Hepatic stellate cell (primary cell): ENCODE data around the gene LRRC36.

Source experiments
- DNase-seq: peaks from one replicate; pipeline ENCODE4 v3.0.0; 2011; ENCODE audit warnings: low spot score

Gene LRRC36

DNA sequence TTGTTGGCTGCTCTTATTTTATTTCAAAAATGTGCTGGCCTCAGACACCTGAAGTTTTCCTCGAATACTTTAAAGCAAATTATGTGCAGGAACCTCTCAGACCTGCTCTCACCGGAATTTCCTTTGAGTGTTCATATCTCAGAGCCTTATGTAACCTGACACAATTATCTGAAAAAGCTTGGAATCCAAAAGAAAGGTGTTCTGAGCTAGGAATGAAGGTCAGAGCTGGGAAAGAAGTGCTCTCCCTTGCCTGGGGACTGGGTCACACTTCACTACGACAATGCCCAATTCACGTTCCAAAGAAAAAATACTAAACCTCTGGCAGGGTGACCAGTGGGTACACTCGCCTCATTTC, 97.6 kb downstream of the LRRC36 start:
- DNase-seq = no peak

DNA sequence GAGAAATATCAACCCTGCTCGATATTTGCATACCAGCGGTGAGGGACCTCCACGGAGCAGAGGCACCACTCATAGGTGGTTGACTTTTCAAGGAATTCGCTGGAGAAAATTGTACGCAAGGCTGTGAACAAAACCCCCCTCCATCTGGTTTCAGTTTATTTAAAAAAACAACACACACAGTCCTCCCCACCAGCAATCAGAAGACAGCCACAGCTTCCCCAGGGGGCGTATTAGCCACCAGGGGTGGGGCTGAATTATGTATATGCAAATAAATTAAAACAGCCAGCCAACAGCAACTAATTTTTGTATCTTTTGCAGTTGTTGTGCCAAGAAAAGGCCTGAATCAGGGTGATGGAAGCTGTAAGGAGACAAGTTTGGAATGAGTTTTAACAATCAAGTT, 98.4 kb downstream of the LRRC36 start:
- DNase-seq = no peak

DNA sequence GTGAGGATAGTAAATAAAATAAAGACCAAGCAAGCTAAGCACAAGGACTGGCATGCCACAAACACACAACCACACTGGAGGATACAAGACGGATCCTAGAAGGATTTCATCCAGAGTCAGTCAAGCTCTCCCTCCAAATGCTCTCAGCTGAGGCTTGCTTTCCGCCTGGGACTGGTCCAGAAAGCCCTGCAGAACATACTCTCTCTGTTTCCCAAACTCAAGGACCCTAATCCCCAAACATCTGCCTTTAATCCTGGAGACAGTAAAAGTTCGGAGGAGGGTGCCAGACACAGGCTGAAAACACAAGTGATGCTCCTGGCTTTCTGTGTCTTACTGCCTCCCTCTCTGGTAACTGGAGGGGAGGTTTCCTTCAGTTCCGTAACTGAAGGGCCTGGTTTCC, 99.0 kb downstream of the LRRC36 start:
- DNase-seq = no peak

DNA sequence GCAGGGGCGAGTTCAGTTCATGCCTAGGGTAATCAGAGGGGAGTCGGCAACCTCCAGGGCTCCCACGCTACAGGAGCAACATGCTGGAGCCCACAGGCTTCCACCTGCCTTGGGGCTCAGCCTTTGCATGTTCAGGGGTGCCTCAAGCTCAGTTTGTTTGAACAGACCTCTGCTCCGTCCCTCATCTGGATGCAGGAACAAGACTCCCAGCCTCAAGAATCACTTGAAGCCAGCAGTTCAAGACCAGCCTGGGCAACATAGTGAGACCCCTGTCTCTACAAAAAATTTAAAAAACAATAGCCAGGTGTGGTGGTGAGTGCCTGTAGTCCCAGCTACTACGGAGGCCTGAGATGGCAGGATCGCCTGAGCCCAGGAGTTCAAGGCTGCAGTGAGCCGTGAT, 99.4 kb downstream of the LRRC36 start:
- no peak for DNase-seq

DNA sequence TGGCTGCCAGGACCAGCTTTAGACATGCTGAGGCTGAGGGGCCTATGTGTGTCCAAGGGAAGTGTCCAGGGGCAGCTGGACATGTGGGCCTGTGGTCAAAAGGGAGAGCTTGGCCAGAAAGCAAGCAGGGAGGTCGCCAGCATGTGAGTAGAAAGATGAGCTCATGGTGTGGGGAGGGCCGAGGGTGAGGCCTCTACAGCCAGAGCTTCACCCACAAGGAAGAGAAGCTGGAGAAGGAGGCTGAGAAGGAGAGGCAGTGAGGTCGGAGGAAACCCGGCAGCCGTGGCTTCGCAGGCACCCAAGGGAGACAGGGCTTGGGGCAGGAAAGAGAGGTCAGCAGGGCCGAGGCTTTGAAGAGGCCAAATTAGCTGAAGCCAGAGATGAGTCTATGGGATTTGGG, 100.3 kb downstream of the LRRC36 start:
- DNase-seq = no peak

DNA sequence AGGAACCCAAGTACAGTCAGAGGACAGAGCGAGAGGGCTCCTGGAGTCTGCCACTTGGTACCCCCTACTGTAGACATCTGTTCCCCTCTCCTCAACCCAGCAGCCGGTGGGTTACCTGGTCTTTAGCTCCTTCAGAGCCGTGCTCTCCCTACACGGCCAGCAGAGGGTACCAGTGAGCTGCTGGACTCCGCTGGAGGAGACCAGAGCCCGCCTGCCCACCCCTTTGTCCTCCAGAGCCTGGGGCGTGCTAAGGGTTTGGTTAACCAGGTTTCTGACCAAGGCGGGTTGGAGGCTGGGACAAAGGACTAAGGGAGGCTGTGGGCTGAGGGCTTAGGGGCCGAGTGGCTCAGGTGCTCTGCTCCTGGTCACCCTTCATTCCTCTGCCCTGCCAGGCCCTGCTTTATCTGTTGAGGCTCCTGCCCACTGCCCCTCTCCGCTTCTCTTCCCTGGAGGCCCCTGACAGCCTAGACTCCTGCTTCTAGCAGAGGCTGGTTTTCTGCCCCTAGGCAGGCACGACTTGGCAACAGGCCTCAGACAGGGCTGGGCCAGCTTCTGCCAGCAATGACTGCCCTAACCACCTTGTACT, 101.6 kb downstream of the LRRC36 start:
- peak; percentile 81 for DNase-seq

DNA sequence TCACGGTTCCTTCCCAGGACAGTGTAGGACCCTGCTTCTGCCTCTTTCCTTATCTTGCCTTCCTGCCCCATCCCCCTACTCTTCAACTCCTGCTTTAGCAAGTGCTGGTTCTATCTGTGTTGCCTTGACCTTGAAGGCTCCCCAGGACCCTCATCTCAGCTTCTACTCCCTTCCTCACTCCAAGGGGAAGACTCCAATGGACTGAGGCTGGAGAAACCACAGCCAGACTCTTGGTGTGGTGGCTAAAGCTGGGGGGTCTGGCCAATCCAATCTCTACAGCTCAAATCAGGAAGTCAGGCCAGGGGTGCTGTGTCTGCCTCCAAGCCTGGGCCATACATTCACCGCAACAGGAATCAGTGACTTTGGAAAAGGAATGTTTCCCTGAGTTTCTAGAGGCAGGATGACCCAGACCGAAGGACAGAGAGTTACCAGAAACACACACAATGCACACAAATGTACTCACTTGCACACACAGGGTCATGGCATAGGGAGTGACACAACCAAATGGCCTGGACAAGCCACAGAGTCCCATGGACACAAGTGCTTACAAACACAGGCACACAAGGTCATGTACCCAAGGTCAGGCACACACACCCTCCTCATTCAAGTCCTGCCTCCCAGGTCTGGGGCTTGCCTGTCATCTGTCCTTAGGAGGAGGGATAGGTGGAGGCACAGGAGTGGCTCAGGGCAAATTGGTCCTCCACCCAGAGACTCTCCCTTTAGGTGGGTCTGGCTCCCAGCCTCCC, 102.6 kb downstream of the LRRC36 start:
- DNase-seq = no peak

DNA sequence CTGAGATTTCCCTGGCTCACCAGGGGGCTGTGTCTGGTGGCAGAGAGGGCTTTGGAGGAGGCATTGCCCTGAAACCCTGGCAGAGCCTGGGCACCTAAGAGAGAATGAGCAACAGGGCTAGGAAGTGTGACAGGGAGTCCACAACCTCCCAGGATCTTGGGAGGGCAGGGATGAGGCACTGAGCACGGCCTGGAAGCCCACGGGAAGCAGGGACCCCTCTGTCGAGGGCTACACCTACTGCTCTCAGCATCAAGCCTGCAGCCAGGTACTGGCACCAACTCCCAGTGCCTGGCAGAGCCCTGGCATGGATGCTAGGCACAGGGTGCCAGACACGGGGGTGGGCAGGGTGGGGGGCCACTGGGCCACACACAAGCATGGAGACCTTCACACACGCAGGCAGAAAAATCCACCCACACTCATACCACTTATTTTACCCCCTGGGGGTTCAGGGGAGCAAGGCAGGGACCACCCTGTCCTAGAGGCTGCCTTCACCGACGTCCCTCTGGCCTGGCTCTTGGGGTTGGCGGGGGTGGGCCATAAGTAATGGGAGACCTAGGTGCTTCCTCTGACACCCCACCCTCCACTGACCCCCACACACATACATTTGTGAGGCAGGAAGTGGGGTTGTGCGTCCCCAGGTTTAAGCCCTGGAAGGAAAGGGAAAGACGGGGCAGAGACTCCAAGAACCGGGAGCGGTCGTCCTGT, 103.3 kb downstream of the LRRC36 start:
- no peak for DNase-seq

DNA sequence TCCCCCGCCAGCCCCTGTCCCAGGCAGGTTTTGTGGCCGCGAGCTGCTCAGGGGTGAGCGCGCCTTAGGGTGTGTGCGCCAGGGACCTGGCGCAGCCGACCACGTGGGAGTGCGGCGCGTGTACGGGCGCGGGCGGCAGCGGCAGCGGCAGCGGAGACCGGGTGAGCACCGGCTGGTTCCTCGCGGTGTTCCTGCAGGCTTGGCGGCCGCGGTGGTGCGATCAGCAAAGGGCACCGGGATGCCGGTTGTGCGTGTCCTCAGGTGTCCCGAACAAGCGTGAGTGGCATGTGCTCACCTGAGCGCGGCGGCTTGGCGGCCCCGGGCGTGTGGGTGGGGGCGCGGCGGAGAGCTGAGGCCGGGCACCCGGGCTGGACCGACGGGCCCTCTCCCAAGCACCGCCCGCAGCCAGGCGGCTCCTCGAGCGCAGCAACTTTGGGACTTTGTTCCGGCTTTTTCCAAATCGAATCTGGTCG, 103.9 kb downstream of the LRRC36 start:
- peak; percentile 39 for DNase-seq

DNA sequence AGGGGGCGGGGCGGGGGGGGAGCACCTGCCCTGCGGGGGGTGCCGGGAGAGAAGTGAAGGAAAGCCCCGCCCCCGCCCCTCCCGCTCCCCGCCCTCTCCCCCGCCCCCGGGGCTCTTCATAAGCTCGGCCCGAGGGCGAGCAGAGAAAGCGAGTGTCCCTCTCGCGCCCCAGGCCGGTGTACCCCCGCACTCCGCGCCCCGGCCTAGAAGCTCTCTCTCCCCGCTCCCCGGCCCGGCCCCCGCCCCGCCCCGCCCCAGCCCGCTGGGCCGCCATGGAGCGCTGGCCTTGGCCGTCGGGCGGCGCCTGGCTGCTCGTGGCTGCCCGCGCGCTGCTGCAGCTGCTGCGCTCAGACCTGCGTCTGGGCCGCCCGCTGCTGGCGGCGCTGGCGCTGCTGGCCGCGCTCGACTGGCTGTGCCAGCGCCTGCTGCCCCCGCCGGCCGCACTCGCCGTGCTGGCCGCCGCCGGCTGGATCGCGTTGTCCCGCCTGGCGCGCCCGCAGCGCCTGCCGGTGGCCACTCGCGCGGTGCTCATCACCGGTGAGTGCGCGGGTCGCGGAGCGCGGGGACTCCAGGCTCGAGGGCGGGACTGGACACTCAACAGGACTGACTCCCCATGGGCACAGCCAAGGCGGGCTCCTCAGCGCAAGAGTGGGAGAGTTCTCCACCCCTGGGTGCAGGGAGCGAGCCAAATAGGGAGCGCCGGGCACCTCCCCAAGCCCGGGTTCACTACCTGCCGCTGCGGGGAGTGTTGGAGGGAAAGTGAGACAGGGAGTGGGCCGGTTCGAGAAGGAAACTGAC, 104.6 kb downstream of the LRRC36 start, which contains the start of gene HSD11B2:
Gene HSD11B2, plus strand, starts transcription at position 145 of the 798 bp plus-strand sequence. Its CDS starts 128 bp downstream, at position 273.
- peak; percentile 72 for DNase-seq

DNA sequence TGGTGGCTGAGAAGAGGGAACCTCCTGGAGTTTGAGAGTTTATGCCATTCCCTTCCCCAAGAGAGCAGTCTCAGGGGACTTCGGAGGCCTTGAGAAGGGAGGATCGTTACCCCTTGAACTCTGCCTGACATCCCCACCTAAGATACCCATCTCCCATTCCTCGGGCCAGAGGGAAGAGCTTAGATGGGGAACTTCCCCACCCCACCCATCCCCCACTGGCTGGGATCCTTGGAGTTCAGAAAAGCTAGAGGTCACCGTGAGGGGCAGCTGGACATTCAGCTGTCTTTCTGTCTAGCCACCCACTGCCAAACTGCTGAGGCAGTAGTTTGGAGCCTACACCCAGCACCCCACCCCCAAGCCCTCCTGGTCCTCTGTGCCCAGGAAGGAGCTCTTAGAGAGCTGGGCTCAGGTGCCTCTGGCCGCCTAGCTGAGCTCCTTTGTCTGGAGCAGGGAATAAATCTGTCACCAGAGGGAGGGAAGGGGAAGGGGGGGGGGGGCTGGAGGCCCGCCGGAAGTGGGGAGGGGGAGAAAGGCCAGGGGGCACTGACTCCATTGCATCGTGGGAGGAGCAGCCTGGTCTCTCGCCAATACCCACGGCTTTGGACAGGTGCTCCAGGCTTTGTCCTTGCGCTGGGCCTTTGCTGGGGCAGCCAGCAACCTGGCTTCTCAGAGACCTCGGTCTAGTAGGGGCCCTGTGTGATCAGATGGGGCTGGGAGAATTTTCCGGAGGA, 105.3 kb downstream of the LRRC36 start:
- DNase-seq = no peak

DNA sequence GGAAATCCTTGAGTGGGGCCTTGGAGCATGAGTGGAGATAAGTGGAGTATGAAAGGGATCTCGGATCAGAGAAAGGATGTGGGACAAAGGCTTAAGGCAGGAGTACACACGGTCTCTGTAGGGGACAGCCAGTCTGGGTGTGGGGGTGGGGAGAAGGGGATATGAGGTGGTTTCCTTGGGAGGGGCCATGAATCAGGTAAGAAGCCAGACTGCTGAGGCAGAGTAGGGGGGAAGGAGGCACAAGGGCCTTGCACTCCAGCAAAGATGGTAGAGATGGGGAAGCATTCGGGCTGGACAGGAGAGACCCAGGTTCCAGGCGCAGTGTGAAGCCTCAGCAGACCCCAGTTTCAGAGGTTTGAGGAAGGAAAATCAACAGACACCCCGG, 105.9 kb downstream of the LRRC36 start:
- no peak for DNase-seq

DNA sequence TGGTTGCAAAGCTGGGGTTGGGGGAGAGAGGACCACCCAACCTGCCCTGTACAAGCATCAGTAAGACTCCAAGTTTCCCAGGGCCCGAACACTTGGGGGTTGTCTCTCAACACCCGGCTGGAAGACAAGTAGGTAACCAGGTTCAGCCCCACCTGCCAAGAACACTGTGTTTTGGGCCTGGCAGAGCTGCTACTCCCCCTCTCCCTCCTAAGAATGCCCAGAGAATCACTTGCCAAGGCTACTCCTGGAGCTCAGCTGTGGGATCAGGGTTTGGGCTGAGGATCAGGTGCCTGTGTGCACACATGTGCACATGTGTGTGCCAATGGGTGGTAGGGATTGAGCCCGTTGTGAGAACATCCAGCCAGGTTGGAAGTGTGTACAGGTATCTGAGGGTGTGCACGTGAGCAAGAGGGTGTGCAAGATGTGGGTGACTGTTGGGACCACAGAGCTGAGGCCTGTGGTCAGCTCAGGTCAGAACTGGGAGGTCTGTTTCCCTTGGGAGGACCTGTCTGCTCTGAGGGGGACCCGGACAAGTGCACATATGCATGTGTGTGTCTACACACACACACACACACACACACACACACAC, 106.6 kb downstream of the LRRC36 start:
- DNase-seq = no peak
